ENCODE measurements around the gene SOX13. TPM values are rescaled to one million over a fixed set of nuclear protein-coding genes. Genes with fewer than 3 reads are reported as not detected.

The SOX13 gene
- total RNA-seq, 1 experiment from 2014 or later: 35.6 TPM

GRCh38 chr1:204145033-204145504 lies 72.2 kb downstream of the SOX13 start:
- ChIA-PET RAD21 (ENCODE audit: low non-redundant PET in 1 of 2, low total read pairs in 2 of 2, uncharacterized antibody in 2 of 2, unreplicated experiment in 2 of 2) (no interaction called here), POLR2A (no interaction called here), CTCF (interaction anchor here (0.6 kb wide), 1 partner anchor 550 kb away, joined by 3 read pairs; no protein-coding TSS in a partner anchor)
- BruUV-seq (replicated peaks): no TSS peak
- ATAC-seq (no peak), DNase-seq (ENCODE audit: low read depth, low spot score) (no peak)
- Histone ChIP-seq H2AFZ (ENCODE audit: low read depth, low read length, poor library complexity, severe bottlenecking) (no peak overlapping the region), H3K27ac (ENCODE audit: low read depth, low read length) (no peak overlapping the region), H3K27me3 (ENCODE audit: insufficient read depth, low read length) (no peaks in the 10 kb centered on the region), H3K36me3 (ENCODE audit: control insufficient read depth in 1 of 2, insufficient read depth in 2 of 2, low read length in 2 of 2) (no peaks in the 10 kb centered on the region), H3K4me1 (ENCODE audit: control insufficient read depth in 1 of 2, insufficient read depth in 2 of 2, low read length in 2 of 2) (peaks cover 0 to 2% of the 10 kb centered on the region in 2 experiments; a peak in 1 of 4 replicates), H3K9me3 (ENCODE audit: control insufficient read depth in 1 of 2, insufficient read depth in 1 of 2, low read depth in 1 of 2, low read length in 2 of 2) (no peaks in the 10 kb centered on the region), H3K9ac (ENCODE audit: low read length) (no peak overlapping the region), H3K4me3 (replicated peaks in 1 of 2; ENCODE audit: low read depth in 1 of 2, low read length in 2 of 2) (no peak overlapping the region), H3K9me2 (ENCODE audit: insufficient read depth) (no peaks in the 10 kb centered on the region), H3K4me2 (ENCODE audit: low read length) (no peak overlapping the region), H4K20me1 (ENCODE audit: insufficient read depth) (no peaks in the 10 kb centered on the region), H3K79me2 (ENCODE audit: insufficient read depth, low read length) (no peaks in the 10 kb centered on the region)
- TF ChIP-seq CEBPB (IDR thresholded peaks at IDR 0.05; ENCODE audit: low read depth): no peak
- no peak for TF ChIP-seq EZH2 (IDR thresholded peaks at IDR 0.05)
- TF ChIP-seq EGR1 (IDR thresholded peaks at IDR 0.05; ENCODE audit: low read depth): no peak
- no peak for TF ChIP-seq POLR2AphosphoS5 (IDR thresholded peaks at IDR 0.05; ENCODE audit: low read depth, low read length)
- TF ChIP-seq SIN3A (IDR thresholded peaks at IDR 0.05; ENCODE audit: low read depth): no peak
- no peak for TF ChIP-seq REST (IDR thresholded peaks at IDR 0.05; ENCODE audit: low read depth)
- TF ChIP-seq ELF1 (IDR thresholded peaks at IDR 0.05; ENCODE audit: borderline replicate concordance, low read depth): no peak
- TF ChIP-seq RAD21 (IDR thresholded peaks at IDR 0.05; ENCODE audit: low read depth): no peak
- TF ChIP-seq ZNF274 (IDR thresholded peaks at IDR 0.05; ENCODE audit: low read depth, low read length): no peak
- no peak for TF ChIP-seq YY1 (IDR thresholded peaks at IDR 0.05; ENCODE audit: extremely low read depth, insufficient replicate concordance, low read depth, low read length)
- TF ChIP-seq SP1 (IDR thresholded peaks at IDR 0.05; ENCODE audit: low read depth): no peak
- intact Hi-C loops (cut with micrococcal nuclease): no loop called here
